ENCODE measurements around the gene PUS1. TPM values are rescaled to one million over a fixed set of nuclear protein-coding genes. Genes with fewer than 3 reads are reported as not detected.

PUS1 gene
- total RNA-seq, 1 donor from 2014 or later, result 33.7 TPM

GRCh38 chr12:131939007-131939406 lies 9.9 kb downstream of the PUS1 start:
- Histone ChIP-seq H3K79me2 (ENCODE audit: insufficient read depth, low read length) (peaks cover 6% of the 10 kb centered on the region), H3K4me3 (ENCODE audit: insufficient read depth, low read depth, low read length) (no peak overlapping the region), H3K27me3 (ENCODE audit: insufficient read depth, low read length) (no peaks in the 10 kb centered on the region), H3K27ac (ENCODE audit: low read depth, low read length) (no peak overlapping the region), H3K4me1 (ENCODE audit: insufficient read depth, low read length) (no peaks in the 10 kb centered on the region), H4K20me1 (ENCODE audit: insufficient read depth, low read length) (peaks cover 8% of the 10 kb centered on the region), H3K9me3 (ENCODE audit: insufficient read depth, low read depth, low read length) (no peaks in the 10 kb centered on the region), H3K36me3 (ENCODE audit: insufficient read depth, low read length) (peaks cover 29% of the 10 kb centered on the region), H2AFZ (ENCODE audit: low read depth, low read length) (no peak overlapping the region), H3K4me2 (ENCODE audit: low read length) (no peak overlapping the region), H3K9ac (ENCODE audit: low read length) (no peak overlapping the region)
- DNase-seq (ENCODE audit: low read depth), result no peak
- Mint-ChIP-seq H3K36me3 (ENCODE audit: low read depth, unreplicated experiment) (peaks cover 10% of the 10 kb centered on the region), H3K4me1 (ENCODE audit: low read depth, unreplicated experiment) (no peaks in the 10 kb centered on the region), H3K27me3 (ENCODE audit: low read depth, unreplicated experiment) (no peaks in the 10 kb centered on the region), H3K27ac (ENCODE audit: unreplicated experiment) (no peak overlapping the region), H3K9me3 (ENCODE audit: unreplicated experiment) (no peaks in the 10 kb centered on the region), H3K4me3 (ENCODE audit: unreplicated experiment) (no peak overlapping the region)
- FAIRE-seq, result no peak
- no peak for TF ChIP-seq EZH2 (IDR thresholded peaks at IDR 0.05; ENCODE audit: insufficient read depth, low read length)
- TF ChIP-seq, protein P1, sequence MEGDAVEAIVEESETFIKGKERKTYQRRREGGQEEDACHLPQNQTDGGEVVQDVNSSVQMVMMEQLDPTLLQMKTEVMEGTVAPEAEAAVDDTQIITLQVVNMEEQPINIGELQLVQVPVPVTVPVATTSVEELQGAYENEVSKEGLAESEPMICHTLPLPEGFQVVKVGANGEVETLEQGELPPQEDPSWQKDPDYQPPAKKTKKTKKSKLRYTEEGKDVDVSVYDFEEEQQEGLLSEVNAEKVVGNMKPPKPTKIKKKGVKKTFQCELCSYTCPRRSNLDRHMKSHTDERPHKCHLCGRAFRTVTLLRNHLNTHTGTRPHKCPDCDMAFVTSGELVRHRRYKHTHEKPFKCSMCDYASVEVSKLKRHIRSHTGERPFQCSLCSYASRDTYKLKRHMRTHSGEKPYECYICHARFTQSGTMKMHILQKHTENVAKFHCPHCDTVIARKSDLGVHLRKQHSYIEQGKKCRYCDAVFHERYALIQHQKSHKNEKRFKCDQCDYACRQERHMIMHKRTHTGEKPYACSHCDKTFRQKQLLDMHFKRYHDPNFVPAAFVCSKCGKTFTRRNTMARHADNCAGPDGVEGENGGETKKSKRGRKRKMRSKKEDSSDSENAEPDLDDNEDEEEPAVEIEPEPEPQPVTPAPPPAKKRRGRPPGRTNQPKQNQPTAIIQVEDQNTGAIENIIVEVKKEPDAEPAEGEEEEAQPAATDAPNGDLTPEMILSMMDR (IDR thresholded peaks at IDR 0.05; ENCODE audit: insufficient read depth, low read depth, low read length), result no peak

DNA sequence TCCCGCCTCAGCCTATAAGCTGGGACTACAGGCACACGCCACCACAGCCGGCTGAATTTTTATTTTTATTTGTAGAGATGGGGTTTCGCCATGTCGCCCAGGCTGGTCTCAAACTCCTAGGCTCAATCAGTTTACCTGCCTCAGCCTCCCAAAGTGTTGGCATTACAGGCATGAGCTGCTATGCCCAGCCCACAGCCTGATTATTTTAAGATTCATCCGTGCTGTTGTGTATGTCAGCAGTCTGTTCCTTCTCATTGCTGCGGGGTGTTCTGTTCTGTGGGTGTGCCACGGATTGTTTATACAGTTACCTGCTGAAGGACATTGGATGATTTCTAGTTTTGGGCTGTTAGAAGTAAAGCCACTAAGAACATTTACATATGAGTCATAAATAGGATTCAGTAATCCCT lies 11.1 kb downstream of the PUS1 start:
- no peak for FAIRE-seq
- Histone ChIP-seq H3K79me2 (ENCODE audit: insufficient read depth, low read length) (peaks cover 6% of the 10 kb centered on the region), H3K4me1 (ENCODE audit: insufficient read depth, low read length) (no peaks in the 10 kb centered on the region), H3K9ac (ENCODE audit: low read length) (no peak overlapping the region), H3K9me3 (ENCODE audit: insufficient read depth, low read depth, low read length) (no peaks in the 10 kb centered on the region), H3K4me3 (ENCODE audit: insufficient read depth, low read depth, low read length) (no peak overlapping the region), H3K27ac (ENCODE audit: low read depth, low read length) (no peak overlapping the region), H4K20me1 (ENCODE audit: insufficient read depth, low read length) (peaks cover 8% of the 10 kb centered on the region), H3K27me3 (ENCODE audit: insufficient read depth, low read length) (no peaks in the 10 kb centered on the region), H3K4me2 (ENCODE audit: low read length) (no peak overlapping the region), H2AFZ (ENCODE audit: low read depth, low read length) (no peak overlapping the region), H3K36me3 (ENCODE audit: insufficient read depth, low read length) (peaks cover 19% of the 10 kb centered on the region)
- no peak for DNase-seq (ENCODE audit: low read depth)
- Mint-ChIP-seq H3K4me3 (ENCODE audit: unreplicated experiment) (no peak overlapping the region), H3K36me3 (ENCODE audit: low read depth, unreplicated experiment) (peaks cover 12% of the 10 kb centered on the region), H3K27ac (ENCODE audit: unreplicated experiment) (no peak overlapping the region), H3K4me1 (ENCODE audit: low read depth, unreplicated experiment) (no peaks in the 10 kb centered on the region), H3K9me3 (ENCODE audit: unreplicated experiment) (no peaks in the 10 kb centered on the region), H3K27me3 (ENCODE audit: low read depth, unreplicated experiment) (no peaks in the 10 kb centered on the region)
- TF ChIP-seq, protein P1 (IDR thresholded peaks at IDR 0.05; ENCODE audit: insufficient read depth, low read depth, low read length), result no peak

DNA sequence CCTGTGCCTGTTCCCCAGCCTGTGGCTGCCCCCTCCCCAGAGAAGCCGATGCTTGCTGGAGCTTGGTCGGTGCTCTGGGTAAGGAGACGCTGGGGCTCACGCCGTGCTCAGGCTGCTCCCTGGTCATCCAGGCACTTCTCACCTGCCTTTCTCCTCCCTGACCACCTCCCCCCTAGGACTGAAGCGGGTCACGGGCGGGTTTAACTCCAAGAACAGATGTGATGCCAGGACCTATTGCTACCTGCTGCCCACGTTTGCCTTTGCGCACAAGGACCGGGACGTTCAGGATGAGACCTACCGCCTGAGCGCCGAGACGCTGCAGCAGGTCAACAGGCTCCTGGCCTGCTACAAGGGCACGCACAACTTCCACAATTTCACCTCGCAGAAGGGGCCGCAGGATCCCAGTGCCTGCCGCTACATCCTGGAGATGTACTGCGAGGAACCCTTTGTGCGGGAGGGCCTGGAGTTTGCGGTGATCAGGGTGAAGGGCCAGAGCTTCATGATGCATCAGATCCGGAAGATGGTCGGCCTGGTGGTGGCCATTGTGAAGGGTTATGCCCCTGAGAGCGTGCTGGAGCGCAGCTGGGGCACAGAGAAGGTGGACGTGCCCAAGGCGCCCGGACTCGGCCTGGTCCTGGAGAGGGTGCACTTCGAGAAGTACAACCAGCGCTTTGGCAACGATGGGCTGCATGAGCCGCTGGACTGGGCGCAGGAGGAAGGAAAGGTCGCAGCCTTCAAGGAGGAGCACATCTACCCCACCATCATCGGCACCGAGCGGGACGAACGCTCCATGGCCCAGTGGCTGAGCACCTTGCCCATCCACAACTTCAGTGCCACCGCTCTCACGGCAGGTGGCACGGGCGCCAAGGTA lies 12.3 kb downstream of the PUS1 start:
- peaks cover 6% of the 10 kb centered on the region for H3K79me2 ChIP-seq (ENCODE audit: insufficient read depth, low read length)
- H4K20me1 ChIP-seq (ENCODE audit: insufficient read depth, low read length), result peaks cover 8% of the 10 kb centered on the region
- no peaks in the 10 kb centered on the region for H3K27me3 ChIP-seq (ENCODE audit: insufficient read depth, low read length)
- Mint-ChIP-seq H3K4me3 (ENCODE audit: unreplicated experiment) (no peak overlapping the region), H3K27ac (ENCODE audit: unreplicated experiment) (no peak overlapping the region), H3K4me1 (ENCODE audit: low read depth, unreplicated experiment) (no peaks in the 10 kb centered on the region), H3K27me3 (ENCODE audit: low read depth, unreplicated experiment) (no peaks in the 10 kb centered on the region), H3K36me3 (ENCODE audit: low read depth, unreplicated experiment) (peaks cover 13% of the 10 kb centered on the region), H3K9me3 (ENCODE audit: unreplicated experiment) (no peaks in the 10 kb centered on the region)
- no peak overlapping the region for H3K9ac ChIP-seq (ENCODE audit: low read length)
- no peak for TF ChIP-seq EZH2 (IDR thresholded peaks at IDR 0.05; ENCODE audit: insufficient read depth, low read length)
- TF ChIP-seq, protein P1 (IDR thresholded peaks at IDR 0.05; ENCODE audit: insufficient read depth, low read depth, low read length), result no peak
- DNase-seq (ENCODE audit: low read depth) (no peak), FAIRE-seq (no peak)
- peaks cover 18% of the 10 kb centered on the region for H3K36me3 ChIP-seq (ENCODE audit: insufficient read depth, low read length)
- H3K4me2 ChIP-seq (ENCODE audit: low read length), result no peak overlapping the region
- H3K9me3 ChIP-seq (ENCODE audit: insufficient read depth, low read depth, low read length), result no peaks in the 10 kb centered on the region
- no peak overlapping the region for H3K4me3 ChIP-seq (ENCODE audit: insufficient read depth, low read depth, low read length)
- H2AFZ ChIP-seq (ENCODE audit: low read depth, low read length), result no peak overlapping the region
- H3K27ac ChIP-seq (ENCODE audit: low read depth, low read length), result no peak overlapping the region
- H3K4me1 ChIP-seq (ENCODE audit: insufficient read depth, low read length), result no peaks in the 10 kb centered on the region

Data from astrocyte (in vitro differentiated cells and primary cell).